MCF 10A (cell line): ENCODE data around the gene IL1R2. TPM values are rescaled to one million over a fixed set of nuclear protein-coding genes. Genes with fewer than 3 reads are reported as not detected.

Experiments used
- BruUV-seq: library from RNA; stranded (reverse); fragments of 400-500 nt; replicated peaks from 2 replicates; lab custom pipeline; 2021; lab: Mats Ljungman, UMichigan
- CTCF ChIA-PET: fragments of 300-600 bp; sonication (Branson Sonifier 250); formaldehyde crosslinking; extraction: SDS; loops from one replicate; lab custom pipeline; 2021; ENCODE audit warnings: antibody characterized with exemption, inconsistent platforms; lab: Yijun Ruan, JAX
- POLR2A ChIA-PET: fragments of 300-600, 350-650 bp; sonication (Branson Sonifier 250); formaldehyde crosslinking; extraction: SDS; loops from one replicate; lab custom pipeline; 2020; ENCODE audit warnings: antibody characterized with exemption, inconsistent platforms; lab: Yijun Ruan, JAX
- DNase-seq: peaks from one replicate; pipeline ENCODE4 v3.0.0-alpha.2; 2018; ENCODE audit not compliant: unreplicated experiment
- H3K27ac Mint-ChIP-seq: one replicate; pipeline ENCODE4 v1.8.0; 2022; ENCODE audit warnings: mild to moderate bottlenecking, low read depth, mixed read lengths; ENCODE audit not compliant: unreplicated experiment
- H3K27me3 Mint-ChIP-seq: one replicate; pipeline ENCODE4 v1.8.0; 2022; ENCODE audit warnings: mixed read lengths; ENCODE audit not compliant: insufficient read depth, unreplicated experiment
- H3K36me3 Mint-ChIP-seq: one replicate; pipeline ENCODE4 v1.8.0; 2022; ENCODE audit warnings: mild to moderate bottlenecking, moderate library complexity, mixed read lengths; ENCODE audit not compliant: insufficient read depth, unreplicated experiment
- H3K4me1 Mint-ChIP-seq: one replicate; pipeline ENCODE4 v1.8.0; 2022; ENCODE audit warnings: mixed read lengths; ENCODE audit not compliant: insufficient read depth, unreplicated experiment
- H3K4me3 Mint-ChIP-seq: one replicate; pipeline ENCODE4 v1.8.0; 2022; ENCODE audit warnings: mild to moderate bottlenecking, moderate library complexity, mixed read lengths; ENCODE audit not compliant: unreplicated experiment
- H3K9me3 Mint-ChIP-seq: one replicate; pipeline ENCODE4 v1.8.0; 2022; ENCODE audit warnings: mixed read lengths; ENCODE audit not compliant: unreplicated experiment
- intact Hi-C: fragments of 100-400 bp; cut with micrococcal nuclease; formaldehyde crosslinking; loops from 2 replicates; pipeline ENCODE4 v1.14.1; 2022
- total RNA-seq: library from RNA; stranded (reverse); gene quantifications from 2 replicates; pipeline ENCODE4 v1.2.3, GENCODE V29; 2022
- TF ChIP-seq, protein P1 (sequence below): fragments of 200-600 bp; IDR thresholded peaks from one replicate; pipeline ENCODE4 v1.8.0; 2022; ENCODE audit warnings: antibody characterized with exemption, mild to moderate bottlenecking; ENCODE audit not compliant: unreplicated experiment

The IL1R2 gene
- total RNA-seq, 1 experiment from 2014 or later: not detected

- Mint-ChIP-seq H3K27me3 (no peaks in the 10 kb centered on the region), H3K4me1 (peaks cover 40% of the 10 kb centered on the region), H3K9me3 (no peaks in the 10 kb centered on the region), H3K27ac (peak overlapping the region; percentile 29), H3K36me3 (peaks cover 10% of the 10 kb centered on the region), H3K4me3 (no peak overlapping the region)
- intact Hi-C loops: no loop called here
- DNase-seq: no peak
- BruUV-seq: no TSS peak
- TF ChIP-seq, protein P1, sequence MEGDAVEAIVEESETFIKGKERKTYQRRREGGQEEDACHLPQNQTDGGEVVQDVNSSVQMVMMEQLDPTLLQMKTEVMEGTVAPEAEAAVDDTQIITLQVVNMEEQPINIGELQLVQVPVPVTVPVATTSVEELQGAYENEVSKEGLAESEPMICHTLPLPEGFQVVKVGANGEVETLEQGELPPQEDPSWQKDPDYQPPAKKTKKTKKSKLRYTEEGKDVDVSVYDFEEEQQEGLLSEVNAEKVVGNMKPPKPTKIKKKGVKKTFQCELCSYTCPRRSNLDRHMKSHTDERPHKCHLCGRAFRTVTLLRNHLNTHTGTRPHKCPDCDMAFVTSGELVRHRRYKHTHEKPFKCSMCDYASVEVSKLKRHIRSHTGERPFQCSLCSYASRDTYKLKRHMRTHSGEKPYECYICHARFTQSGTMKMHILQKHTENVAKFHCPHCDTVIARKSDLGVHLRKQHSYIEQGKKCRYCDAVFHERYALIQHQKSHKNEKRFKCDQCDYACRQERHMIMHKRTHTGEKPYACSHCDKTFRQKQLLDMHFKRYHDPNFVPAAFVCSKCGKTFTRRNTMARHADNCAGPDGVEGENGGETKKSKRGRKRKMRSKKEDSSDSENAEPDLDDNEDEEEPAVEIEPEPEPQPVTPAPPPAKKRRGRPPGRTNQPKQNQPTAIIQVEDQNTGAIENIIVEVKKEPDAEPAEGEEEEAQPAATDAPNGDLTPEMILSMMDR: no peak
- CTCF ChIA-PET: interaction anchor here (3.7 to 9.1 kb wide), 2 partner anchors 20 to 102 kb away, joined by 17 to 65 read pairs; no protein-coding TSS in a partner anchor
- POLR2A ChIA-PET: no interaction called here
These were observed 6.0 kb upstream of the IL1R2 start for GRCh38 chr2:101985793-101986164.

DNA sequence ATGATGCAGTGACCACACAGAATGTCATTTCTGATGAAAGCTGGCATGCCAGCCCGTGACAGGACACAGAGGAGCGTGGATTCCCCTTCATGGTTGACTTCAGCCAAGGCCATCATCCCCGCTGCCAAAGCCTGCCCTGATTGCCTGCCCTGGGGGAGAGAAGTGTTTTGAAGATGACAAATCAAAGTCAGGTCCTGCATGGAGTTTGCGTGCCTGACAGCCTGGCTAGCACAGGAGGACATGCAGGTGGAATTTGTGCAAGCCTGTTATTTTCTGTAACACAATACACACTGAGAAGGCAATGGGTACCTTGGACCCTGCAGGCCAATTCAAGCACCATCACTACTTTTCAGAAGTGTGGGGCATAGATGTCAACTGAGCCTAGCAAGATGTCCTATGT is 5.4 kb upstream of the IL1R2 start:
- peak; percentile 43 for DNase-seq
- H3K4me3 Mint-ChIP-seq: no peak overlapping the region
- CTCF ChIA-PET: interaction anchor here (0.5 to 9.1 kb wide), 5 partner anchors 20 to 371 kb away, joined by 3 to 65 read pairs (median 4); no protein-coding TSS in a partner anchor
- BruUV-seq: no TSS peak
- POLR2A ChIA-PET: interaction anchor here (0.6 kb wide), 1 partner anchor 165 kb away, joined by 3 read pairs; no protein-coding TSS in a partner anchor
- H3K9me3 Mint-ChIP-seq: no peaks in the 10 kb centered on the region
- TF ChIP-seq, protein P1: no peak
- peaks cover 38% of the 10 kb centered on the region for H3K4me1 Mint-ChIP-seq
- intact Hi-C loops: no loop called here
- H3K36me3 Mint-ChIP-seq: peaks cover 10% of the 10 kb centered on the region
- H3K27me3 Mint-ChIP-seq: peaks cover under 1% of the 10 kb centered on the region
- H3K27ac Mint-ChIP-seq: no peak overlapping the region

- H3K9me3 Mint-ChIP-seq: no peaks in the 10 kb centered on the region
- no peak overlapping the region for H3K4me3 Mint-ChIP-seq
- peaks cover 10% of the 10 kb centered on the region for H3K36me3 Mint-ChIP-seq
- no peak overlapping the region for H3K27ac Mint-ChIP-seq
- intact Hi-C loops: no loop called here
- TF ChIP-seq, protein P1: no peak
- CTCF ChIA-PET: interaction anchor here (0.5 to 9.1 kb wide), 13 partner anchors 14 to 659 kb away, joined by 3 to 65 read pairs (median 3); no protein-coding TSS in a partner anchor
- POLR2A ChIA-PET: interaction anchor here (0.6 to 2.0 kb wide), 2 partner anchors 26 to 165 kb away, joined by 3 to 4 read pairs; no protein-coding TSS in a partner anchor
- peaks cover 41% of the 10 kb centered on the region for H3K4me1 Mint-ChIP-seq
- no peak for DNase-seq
- peaks cover 7% of the 10 kb centered on the region for H3K27me3 Mint-ChIP-seq
- no TSS peak for BruUV-seq
These were observed 4.7 kb upstream of the IL1R2 start for GRCh38 chr2:101986804-101987740.

DNA sequence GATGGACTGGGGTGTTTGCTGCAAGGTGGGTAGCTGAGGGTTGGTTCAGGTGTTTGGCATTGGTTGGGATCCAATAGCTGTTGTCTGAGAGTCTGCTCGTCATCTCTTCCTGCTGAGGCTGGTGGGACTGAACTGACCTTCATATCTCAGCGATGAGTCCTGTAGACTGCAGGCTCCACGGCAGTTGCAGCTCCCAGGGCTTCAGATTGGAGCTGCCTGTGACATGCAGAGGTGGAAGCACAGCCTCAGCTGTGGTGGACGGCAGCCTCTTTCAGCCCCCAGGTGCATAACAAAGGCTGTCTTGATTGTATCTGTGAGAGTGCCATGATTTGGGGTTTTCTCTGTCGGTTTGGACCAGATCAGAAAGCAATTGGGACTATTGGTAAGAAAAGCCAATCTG is 3.9 kb upstream of the IL1R2 start:
- H3K27me3 Mint-ChIP-seq: peaks cover 15% of the 10 kb centered on the region
- no peak for DNase-seq
- H3K27ac Mint-ChIP-seq: no peak overlapping the region
- no TSS peak for BruUV-seq
- peaks cover 10% of the 10 kb centered on the region for H3K36me3 Mint-ChIP-seq
- peaks cover 43% of the 10 kb centered on the region for H3K4me1 Mint-ChIP-seq
- no peak overlapping the region for H3K4me3 Mint-ChIP-seq
- TF ChIP-seq, protein P1: no peak
- intact Hi-C loops: no loop called here
- no peaks in the 10 kb centered on the region for H3K9me3 Mint-ChIP-seq
- ChIA-PET POLR2A (interaction anchor here (0.6 to 2.0 kb wide), 3 partner anchors 26 to 623 kb away, joined by 3 to 5 read pairs (median 4); no protein-coding TSS in a partner anchor), CTCF (interaction anchor here (0.6 to 9.1 kb wide), 8 partner anchors 14 to 659 kb away, joined by 3 to 65 read pairs (median 3); no protein-coding TSS in a partner anchor)
